ENCODE results near the gene HSD17B13. TPM values are rescaled to one million over a fixed set of nuclear protein-coding genes. Genes with fewer than 3 reads are reported as not detected.

The HSD17B13 gene
- total RNA-seq, 1 experiment from 2014 or later: 0.14 TPM

DNA sequence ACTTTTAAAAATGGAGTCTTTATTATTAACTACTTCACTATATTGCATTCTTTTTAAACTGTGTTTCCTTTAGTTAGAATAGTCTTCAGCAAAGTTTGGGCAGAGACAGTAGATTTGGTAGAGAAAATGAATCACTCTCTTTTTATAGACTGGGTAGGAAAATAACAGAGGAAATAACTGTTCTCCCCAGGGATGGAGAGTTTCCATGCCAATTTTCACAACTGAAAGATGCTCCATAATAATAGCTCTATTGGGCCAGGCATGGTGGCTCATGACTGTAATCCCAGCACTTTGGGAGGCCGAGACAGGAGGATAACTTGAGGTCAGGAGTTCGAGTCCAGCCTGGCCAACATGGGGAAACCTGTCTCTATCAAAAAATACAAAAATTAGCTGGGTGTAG lies 13.1 kb downstream of the HSD17B13 start:
- TF ChIP-seq, protein P1, sequence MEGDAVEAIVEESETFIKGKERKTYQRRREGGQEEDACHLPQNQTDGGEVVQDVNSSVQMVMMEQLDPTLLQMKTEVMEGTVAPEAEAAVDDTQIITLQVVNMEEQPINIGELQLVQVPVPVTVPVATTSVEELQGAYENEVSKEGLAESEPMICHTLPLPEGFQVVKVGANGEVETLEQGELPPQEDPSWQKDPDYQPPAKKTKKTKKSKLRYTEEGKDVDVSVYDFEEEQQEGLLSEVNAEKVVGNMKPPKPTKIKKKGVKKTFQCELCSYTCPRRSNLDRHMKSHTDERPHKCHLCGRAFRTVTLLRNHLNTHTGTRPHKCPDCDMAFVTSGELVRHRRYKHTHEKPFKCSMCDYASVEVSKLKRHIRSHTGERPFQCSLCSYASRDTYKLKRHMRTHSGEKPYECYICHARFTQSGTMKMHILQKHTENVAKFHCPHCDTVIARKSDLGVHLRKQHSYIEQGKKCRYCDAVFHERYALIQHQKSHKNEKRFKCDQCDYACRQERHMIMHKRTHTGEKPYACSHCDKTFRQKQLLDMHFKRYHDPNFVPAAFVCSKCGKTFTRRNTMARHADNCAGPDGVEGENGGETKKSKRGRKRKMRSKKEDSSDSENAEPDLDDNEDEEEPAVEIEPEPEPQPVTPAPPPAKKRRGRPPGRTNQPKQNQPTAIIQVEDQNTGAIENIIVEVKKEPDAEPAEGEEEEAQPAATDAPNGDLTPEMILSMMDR (IDR thresholded peaks at IDR 0.05; ENCODE audit: insufficient read depth in 1 of 2, low read depth in 1 of 2, low read length in 1 of 2, severe bottlenecking in 1 of 2, unreplicated experiment in 1 of 2): no peak
- Histone ChIP-seq H3K9me3 (no peaks in the 10 kb centered on the region), H3K4me1 (peaks cover 4% of the 10 kb centered on the region), H3K36me3 (ENCODE audit: control insufficient read depth, insufficient read depth, low read length) (no peaks in the 10 kb centered on the region), H3K4me3 (ENCODE audit: low read depth, low read length) (no peak overlapping the region), H3K27me3 (replicated peaks; ENCODE audit: control insufficient read depth, insufficient read depth, low read length) (no peaks in the 10 kb centered on the region)
- CTCF ChIA-PET: no interaction called here
- no peak overlapping the region for H3K27ac Mint-ChIP-seq (ENCODE audit: unreplicated experiment)
- no peaks in the 10 kb centered on the region for H3K36me3 Mint-ChIP-seq (ENCODE audit: insufficient read depth, unreplicated experiment)
- H3K9me3 Mint-ChIP-seq (ENCODE audit: unreplicated experiment): no peaks in the 10 kb centered on the region
- BruUV-seq (replicated peaks): no TSS peak
- intact Hi-C loops (cut with micrococcal nuclease; ENCODE audit: unreplicated experiment): no loop called here
- no peak for DNase-seq
- H3K4me1 Mint-ChIP-seq (ENCODE audit: low read depth, unreplicated experiment): peaks cover 7% of the 10 kb centered on the region
- POLR2A ChIA-PET: no interaction called here
- no peak overlapping the region for H3K4me3 Mint-ChIP-seq (ENCODE audit: unreplicated experiment)
- H3K27me3 Mint-ChIP-seq (ENCODE audit: insufficient read depth, unreplicated experiment): no peaks in the 10 kb centered on the region

DNA sequence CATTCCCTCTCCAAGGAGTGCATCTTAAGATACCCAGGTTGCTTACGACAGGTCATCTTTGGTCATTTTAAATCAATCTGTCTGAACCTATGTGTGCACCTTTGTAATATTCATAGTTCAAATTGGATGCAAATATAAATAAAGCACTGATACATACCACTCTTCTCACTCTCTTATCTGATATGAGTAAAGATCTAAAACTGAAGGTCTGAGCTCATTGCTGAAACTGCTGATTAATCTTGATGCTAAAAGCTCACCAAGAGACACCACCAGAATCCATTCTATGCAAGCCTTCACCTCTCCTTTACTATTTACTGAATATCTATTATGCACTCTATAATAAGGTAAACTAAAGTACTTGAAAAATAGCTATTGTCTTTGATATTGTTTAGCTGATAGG lies 16.6 kb downstream of the HSD17B13 start:
- DNase-seq: no peak
- Histone ChIP-seq H3K4me3 (ENCODE audit: low read depth, low read length) (no peak overlapping the region), H3K9me3 (no peaks in the 10 kb centered on the region), H3K36me3 (ENCODE audit: control insufficient read depth, insufficient read depth, low read length) (no peaks in the 10 kb centered on the region), H3K27me3 (replicated peaks; ENCODE audit: control insufficient read depth, insufficient read depth, low read length) (no peaks in the 10 kb centered on the region), H3K4me1 (peaks cover 8% of the 10 kb centered on the region)
- H3K4me1 Mint-ChIP-seq (ENCODE audit: low read depth, unreplicated experiment): peaks cover 7% of the 10 kb centered on the region
- H3K27me3 Mint-ChIP-seq (ENCODE audit: insufficient read depth, unreplicated experiment): no peaks in the 10 kb centered on the region
- CTCF ChIA-PET: no interaction called here
- no peak overlapping the region for H3K4me3 Mint-ChIP-seq (ENCODE audit: unreplicated experiment)
- H3K27ac Mint-ChIP-seq (ENCODE audit: unreplicated experiment): no peak overlapping the region
- TF ChIP-seq, protein P1 (IDR thresholded peaks at IDR 0.05; ENCODE audit: insufficient read depth in 1 of 2, low read depth in 1 of 2, low read length in 1 of 2, severe bottlenecking in 1 of 2, unreplicated experiment in 1 of 2): no peak
- no peaks in the 10 kb centered on the region for H3K9me3 Mint-ChIP-seq (ENCODE audit: unreplicated experiment)
- intact Hi-C loops (cut with micrococcal nuclease; ENCODE audit: unreplicated experiment): no loop called here
- H3K36me3 Mint-ChIP-seq (ENCODE audit: insufficient read depth, unreplicated experiment): no peaks in the 10 kb centered on the region
- POLR2A ChIA-PET: no interaction called here
- BruUV-seq (replicated peaks): no TSS peak

DNA sequence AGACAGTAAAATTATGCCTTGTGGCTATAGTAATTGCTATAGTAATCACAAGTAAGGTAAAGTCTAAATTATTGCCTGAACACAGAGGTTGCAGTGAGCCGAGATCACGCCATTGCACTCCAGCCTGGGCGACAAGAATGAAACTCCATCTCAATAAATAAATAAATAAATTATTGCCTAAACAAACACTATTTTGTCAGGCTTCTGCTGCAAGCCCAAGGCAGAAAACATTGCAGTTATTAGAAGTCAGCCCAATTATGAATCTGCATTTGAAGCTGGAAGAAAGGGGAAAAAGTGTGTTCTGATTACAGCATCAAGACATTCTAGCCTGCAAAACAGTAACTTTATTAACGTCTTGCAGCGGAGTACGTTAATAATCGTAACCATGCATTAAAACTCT lies 17.1 kb downstream of the HSD17B13 start:
- Mint-ChIP-seq H3K36me3 (ENCODE audit: insufficient read depth, unreplicated experiment) (no peaks in the 10 kb centered on the region), H3K27me3 (ENCODE audit: insufficient read depth, unreplicated experiment) (no peaks in the 10 kb centered on the region), H3K4me3 (ENCODE audit: unreplicated experiment) (no peak overlapping the region), H3K27ac (ENCODE audit: unreplicated experiment) (no peak overlapping the region), H3K4me1 (ENCODE audit: low read depth, unreplicated experiment) (peaks cover 7% of the 10 kb centered on the region), H3K9me3 (ENCODE audit: unreplicated experiment) (no peaks in the 10 kb centered on the region)
- no TSS peak for BruUV-seq (replicated peaks)
- H3K4me1 ChIP-seq: peaks cover 8% of the 10 kb centered on the region
- CTCF ChIA-PET: no interaction called here
- no peaks in the 10 kb centered on the region for H3K36me3 ChIP-seq (ENCODE audit: control insufficient read depth, insufficient read depth, low read length)
- TF ChIP-seq, protein P1 (IDR thresholded peaks at IDR 0.05; ENCODE audit: insufficient read depth in 1 of 2, low read depth in 1 of 2, low read length in 1 of 2, severe bottlenecking in 1 of 2, unreplicated experiment in 1 of 2): no peak
- DNase-seq: no peak
- no peak overlapping the region for H3K4me3 ChIP-seq (ENCODE audit: low read depth, low read length)
- intact Hi-C loops (cut with micrococcal nuclease; ENCODE audit: unreplicated experiment): no loop called here
- no peaks in the 10 kb centered on the region for H3K27me3 ChIP-seq (replicated peaks; ENCODE audit: control insufficient read depth, insufficient read depth, low read length)
- POLR2A ChIA-PET: no interaction called here
- no peaks in the 10 kb centered on the region for H3K9me3 ChIP-seq
